GM18511 (cell line): ENCODE data around the gene DR1.
"Not testable (repeated sequence)": the region's sequence is repeated elsewhere in the genome, so short reads cannot be mapped to it uniquely, and the experiment has no call there.

Source experiments
- ATAC-seq: cut with Tn5 transposase; IDR thresholded peaks from one replicate; pipeline ENCODE4 v1.9.1; 2021; ENCODE audit warnings: mild to moderate bottlenecking, moderate library complexity; ENCODE audit not compliant: unreplicated experiment

Gene DR1

GRCh38 chr1:93339171-93339697 lies 6.5 kb upstream of the DR1 start:
- ATAC-seq, result no peak

DNA sequence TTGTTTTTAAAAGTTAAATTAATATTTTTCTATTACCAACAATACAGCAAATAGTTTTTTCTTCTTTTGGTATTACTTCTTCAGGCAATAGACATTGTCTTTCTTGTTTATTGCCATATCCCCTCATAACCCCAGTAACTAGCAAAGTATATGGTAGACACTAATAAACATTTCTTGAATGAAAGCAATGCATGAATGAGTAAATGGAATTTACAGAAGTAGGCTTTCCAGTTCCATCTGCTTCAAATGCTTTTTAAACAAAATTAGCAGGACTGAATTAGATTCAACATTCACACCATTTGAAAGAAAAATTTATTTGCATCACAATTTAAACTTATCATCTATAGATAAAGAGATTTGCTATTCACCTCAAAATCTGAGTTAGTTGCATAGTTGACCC lies 5.6 kb upstream of the DR1 start:
- no peak for ATAC-seq

DNA sequence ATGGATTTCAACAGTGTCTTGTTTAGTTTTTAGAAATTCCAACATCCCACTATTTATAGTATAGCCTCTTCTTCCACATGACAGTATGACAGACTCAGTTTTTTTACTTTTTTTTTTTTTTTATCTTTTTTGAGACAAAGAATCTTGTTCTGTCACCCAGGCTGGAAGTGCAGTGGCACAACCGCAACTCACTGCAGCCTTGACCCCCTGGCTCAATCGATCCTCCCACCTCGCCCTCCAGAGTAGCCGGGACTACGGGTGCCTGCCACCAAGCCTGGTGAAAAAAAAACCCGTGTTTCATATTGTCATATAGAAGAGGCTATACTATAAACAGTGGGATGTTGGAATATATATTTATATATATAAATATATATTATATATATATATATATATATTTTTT lies 1.2 kb upstream of the DR1 start:
- no peak for ATAC-seq

- ATAC-seq, result peak; percentile 46
Observed at GRCh38 chr1:93344886-93345632, 648 bp upstream of the DR1 start.

GRCh38 chr1:93346421-93346993 lies 800 bp downstream of the DR1 start:
- peak; percentile 37 for ATAC-seq

GRCh38 chr1:93347334-93347899 lies 1.7 kb downstream of the DR1 start:
- no peak for ATAC-seq

DNA sequence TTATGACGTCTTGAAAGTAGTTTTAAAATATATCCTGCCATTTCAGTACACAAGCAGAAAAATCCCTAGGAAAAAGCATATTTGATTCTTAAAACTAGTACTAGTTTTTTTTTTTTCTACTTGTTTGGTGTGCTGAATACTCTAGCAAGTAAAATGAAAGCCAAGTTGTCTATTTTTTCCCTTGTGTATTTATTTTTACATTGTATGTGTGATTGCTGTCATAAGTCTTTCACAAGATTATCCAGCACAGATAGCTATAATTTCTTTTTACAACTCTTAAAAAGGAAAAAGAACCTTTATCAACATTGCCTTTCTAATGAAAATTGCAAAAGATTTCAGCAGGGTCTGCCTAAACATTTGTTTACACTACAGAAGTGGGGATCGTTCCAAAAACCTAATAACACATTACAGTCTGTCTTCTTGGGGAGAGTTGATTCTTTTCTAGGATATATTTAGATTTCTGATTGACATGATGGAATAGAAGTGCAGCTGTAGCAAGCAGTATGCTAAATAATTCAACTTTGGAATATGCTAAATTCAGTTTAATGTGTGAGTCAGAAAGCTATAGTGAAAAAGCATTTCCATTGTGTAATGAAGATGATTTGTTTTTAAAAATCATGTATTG lies 2.5 kb downstream of the DR1 start:
- no peak for ATAC-seq

- no peak for ATAC-seq
Observed at GRCh38 chr1:93349231-93350135, 3.8 kb downstream of the DR1 start.

GRCh38 chr1:93350322-93350721 lies 4.6 kb downstream of the DR1 start:
- no peak for ATAC-seq

GRCh38 chr1:93350875-93351274 lies 5.2 kb downstream of the DR1 start:
- no peak for ATAC-seq

- ATAC-seq, result not testable (repeated sequence)
Observed at GRCh38 chr1:93351346-93351745, 5.6 kb downstream of the DR1 start.

GRCh38 chr1:93352376-93352775 lies 6.7 kb downstream of the DR1 start:
- no peak for ATAC-seq

- no peak for ATAC-seq
Observed at GRCh38 chr1:93353286-93353685, 7.6 kb downstream of the DR1 start.

- no peak for ATAC-seq
Observed at GRCh38 chr1:93354749-93355148, 9.0 kb downstream of the DR1 start.

GRCh38 chr1:93357242-93357641 lies 11.5 kb downstream of the DR1 start:
- ATAC-seq, result no peak

GRCh38 chr1:93358293-93358692 lies 12.6 kb downstream of the DR1 start:
- ATAC-seq, result no peak

DNA sequence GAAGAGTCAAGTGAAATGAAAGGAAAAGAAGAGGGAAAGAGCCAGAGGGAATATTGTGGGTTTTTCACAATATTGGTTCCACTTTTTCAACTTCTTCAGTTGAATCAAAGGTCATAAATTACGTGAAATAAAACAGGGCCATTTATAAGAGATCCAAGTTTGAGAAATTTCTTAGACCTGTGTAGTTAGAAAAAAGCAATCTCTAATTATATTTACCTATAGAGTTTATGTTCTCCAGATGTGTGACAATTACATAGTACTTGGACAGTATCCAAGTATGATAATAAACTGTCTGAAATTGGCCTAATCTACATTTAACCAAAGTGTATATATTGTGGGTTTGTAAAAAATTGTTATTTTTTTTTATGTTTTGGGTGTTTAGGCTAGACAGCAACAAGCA lies 14.4 kb downstream of the DR1 start:
- no peak for ATAC-seq

DNA sequence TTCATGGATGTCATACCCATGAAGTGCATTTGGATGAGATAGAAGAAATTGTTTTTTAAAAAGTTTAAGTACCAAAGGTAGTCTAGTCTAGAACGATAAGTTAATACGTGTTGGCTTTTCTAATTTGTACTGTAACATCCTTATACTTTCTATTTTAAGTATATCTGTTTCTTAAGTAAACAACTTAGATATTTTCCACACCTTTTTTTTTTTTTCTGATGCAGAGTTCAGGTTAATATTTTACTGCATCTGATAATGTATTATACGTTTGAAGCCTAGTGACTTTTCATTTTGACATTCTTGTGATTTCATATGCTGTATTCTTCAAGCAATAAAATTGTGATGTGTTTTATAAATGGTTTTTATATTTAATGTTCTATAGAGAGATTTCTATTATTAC lies 16.5 kb downstream of the DR1 start:
- no peak for ATAC-seq

GRCh38 chr1:93365813-93366212 lies 20.1 kb downstream of the DR1 start:
- ATAC-seq, result no peak

GRCh38 chr1:93369734-93370133 lies 24.0 kb downstream of the DR1 start:
- no peak for ATAC-seq
